NCI-H460 (cell line): ENCODE measurements around the gene NOTCH1. TPM values are rescaled to one million over a fixed set of nuclear protein-coding genes. Genes with fewer than 3 reads are reported as not detected.

Experiments
- DNase-seq: peaks from one replicate; pipeline ENCODE4 v3.0.0-alpha.2; 2016; ENCODE audit warnings: low read depth; ENCODE audit errors: extremely low read depth
- total RNA-seq: library from RNA; depleted of rRNA; stranded (reverse); fragments of >200 nt; shearing (Covaris generic); gene quantifications from 2 replicates; pipeline ENCODE4 v1.2.3, GENCODE V29; 2014

The NOTCH1 gene
- total RNA-seq, 1 experiment from 2014 or later: 8.0 TPM

GRCh38 chr9:136522314-136523237 lies 23.3 kb downstream of the NOTCH1 start:
- no peak for DNase-seq

DNA sequence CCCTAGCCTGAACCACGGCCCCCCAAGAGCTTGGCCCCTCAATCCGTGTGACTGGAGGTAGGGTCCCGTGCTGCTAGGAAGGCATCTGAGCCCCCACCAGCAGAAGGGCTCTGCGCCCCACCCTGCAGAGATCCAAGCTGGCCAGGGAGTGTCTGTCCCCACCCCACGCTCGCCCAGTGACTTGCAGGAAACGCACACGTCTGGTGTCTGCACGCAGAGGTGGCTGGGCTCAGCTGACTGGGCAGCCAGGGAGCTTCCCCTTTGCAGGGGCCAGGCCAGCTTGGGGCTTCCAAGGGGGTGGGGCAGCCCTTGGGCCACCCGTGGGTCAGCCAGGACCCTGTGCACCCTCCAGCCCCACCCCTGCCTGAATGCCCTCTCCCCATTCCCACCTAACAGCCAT lies 24.3 kb downstream of the NOTCH1 start:
- DNase-seq: no peak

DNA sequence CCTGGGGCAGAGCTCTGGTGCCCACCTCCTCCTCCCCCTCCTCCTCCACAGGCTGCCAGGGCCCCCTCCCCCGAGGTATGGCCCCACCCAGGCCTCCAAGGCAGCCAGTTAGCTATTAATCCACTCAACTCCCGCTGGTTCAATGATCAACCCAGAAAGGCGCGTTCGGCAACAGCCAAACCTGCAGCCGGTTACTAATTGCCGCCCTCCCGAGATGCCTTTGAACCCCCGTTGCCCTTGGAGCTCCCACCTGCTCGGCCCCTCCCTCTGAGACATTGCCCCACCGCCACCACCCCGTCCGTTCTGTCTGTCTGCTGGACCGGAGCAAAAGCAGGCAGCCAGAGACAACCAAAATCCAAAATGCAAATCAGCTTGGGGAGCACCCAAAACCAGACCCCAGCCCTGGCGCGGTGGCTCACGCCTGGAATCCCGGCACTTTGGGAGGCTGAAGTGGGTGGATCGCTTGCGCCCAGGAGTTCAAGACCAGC lies 25.8 kb downstream of the NOTCH1 start:
- no peak for DNase-seq

GRCh38 chr9:136519263-136520052 lies 26.4 kb downstream of the NOTCH1 start:
- DNase-seq: no peak

DNA sequence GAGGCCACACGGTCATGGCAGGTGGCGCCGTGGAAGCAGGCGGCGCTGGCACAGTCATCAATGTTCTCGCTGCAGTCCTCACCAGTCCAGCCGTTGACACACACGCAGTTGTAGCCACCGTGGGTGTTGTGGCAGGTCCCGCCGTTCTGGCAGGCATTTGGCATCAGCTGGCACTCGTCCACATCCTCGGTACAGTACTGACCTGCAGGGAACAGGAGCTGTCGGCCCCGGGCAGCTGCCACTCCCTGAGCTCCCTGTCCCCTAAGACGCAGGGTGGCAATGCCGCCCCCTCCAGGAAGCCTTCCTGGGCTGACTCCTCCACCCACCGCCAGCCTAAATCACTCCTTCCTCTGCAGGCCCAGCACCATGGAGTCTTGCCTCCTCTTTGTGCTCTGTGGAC lies 27.2 kb downstream of the NOTCH1 start:
- no peak for DNase-seq

- no peak for DNase-seq
Measured at GRCh38 chr9:136517950-136518349, 27.9 kb downstream of the NOTCH1 start.

DNA sequence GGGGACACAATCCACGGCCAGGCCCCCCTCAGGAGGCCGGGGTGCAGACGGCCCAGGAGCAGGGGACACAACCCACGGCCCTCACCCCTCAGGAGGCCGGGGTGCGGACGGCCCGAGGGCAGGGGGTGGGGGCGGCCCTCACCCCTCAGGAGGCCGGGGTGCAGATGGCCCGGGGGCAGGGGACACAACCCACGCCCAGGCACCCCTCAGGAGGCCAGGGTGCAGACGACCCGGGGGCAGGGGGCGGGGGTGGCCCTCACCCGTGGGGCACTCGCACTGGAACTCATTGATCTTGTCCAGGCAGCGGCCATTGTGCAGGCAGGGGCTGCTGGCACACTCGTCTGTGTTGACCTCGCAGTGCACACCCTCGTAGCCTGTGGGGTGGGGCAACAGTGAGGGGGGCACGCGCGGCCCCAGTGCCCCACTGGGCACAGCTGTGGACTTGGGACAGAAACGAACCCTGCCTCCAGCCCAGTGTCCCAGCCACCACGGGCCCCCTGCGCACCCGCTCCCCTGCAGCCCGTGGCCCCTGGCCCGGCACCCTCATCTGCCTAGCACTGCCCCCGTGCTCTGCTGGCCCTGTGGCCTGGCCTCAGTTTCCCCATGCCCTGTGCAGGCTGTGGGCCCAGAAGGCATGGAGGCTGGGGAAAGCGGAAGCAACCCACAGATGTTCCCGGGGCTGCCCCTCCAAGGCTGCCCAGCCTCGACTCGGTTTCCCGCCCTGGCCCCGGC lies 28.7 kb downstream of the NOTCH1 start:
- no peak for DNase-seq

GRCh38 chr9:136516191-136516654 lies 29.6 kb downstream of the NOTCH1 start:
- no peak for DNase-seq

DNA sequence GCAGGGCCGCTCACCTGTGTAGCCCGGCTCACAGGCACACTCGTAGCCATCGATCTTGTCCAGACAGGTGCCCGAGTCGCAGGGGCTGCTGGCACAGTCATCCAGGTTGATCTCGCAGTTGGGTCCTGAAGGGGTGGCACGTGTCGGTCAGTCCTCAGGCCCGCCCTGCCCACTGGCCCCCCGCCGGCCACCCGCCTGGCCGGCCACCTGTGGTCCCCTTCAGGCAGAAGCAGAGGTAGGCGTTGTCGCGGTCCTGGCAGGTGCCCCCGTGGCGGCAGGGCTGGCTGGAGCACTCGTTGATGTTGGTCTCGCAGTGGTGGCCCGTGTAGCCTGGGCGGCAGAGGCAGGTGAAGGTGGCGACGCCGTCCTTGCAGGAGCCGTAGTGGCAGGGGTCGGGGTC lies 30.6 kb downstream of the NOTCH1 start:
- no peak for DNase-seq

DNA sequence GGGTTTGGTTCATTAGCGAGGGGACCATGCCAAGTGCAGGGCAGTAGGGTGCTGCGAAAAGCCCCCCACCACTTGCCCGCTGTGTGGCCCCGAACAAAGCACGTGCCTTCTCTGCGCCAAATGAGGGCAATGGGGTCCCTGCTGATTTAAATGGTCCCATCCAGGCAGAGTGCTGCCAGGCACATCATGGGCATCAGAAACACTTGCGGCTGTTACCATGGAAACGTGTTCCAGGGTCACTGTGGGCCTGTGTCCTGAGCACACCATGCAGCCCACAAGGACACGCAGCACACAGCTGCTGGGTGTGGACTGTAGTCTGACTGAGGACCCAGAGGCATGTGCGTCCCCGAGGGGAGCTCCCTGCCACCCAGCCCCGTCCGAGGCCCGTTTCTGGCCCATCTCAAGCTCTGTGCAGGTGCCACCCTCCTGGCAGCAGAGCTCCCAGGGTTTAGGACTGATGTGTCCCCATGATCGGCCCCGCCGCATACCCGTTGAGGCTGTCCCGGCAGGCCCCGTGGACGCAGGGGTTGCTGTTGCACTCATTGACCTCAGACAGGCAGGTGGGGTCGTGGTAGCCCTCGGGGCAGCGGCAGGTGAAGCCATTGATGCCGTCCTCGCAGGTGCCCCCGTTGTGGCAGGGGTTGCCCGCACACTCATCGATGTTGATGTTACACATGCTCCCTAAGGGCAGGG lies 31.7 kb downstream of the NOTCH1 start:
- DNase-seq: no peak

DNA sequence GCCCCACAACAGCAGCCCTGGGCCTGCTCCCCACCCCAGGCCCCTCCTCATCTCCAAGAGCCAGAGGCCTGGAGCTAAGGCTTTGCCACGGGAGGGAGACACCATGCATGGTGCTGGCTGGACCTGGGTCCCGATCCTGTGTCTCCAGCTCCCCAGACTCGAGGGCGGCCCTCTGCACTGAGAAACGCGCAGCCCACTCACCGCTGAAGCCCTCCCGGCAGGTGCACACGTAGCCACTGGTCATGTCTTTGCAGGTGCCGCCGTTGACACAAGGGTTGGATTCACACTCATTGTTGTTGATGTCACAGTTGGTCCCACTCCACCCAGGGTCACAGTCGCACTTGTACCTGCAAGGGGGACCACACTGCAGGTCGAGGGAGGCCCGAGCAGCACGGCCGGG lies 32.7 kb downstream of the NOTCH1 start:
- DNase-seq: no peak

GRCh38 chr9:136512651-136513071 lies 33.2 kb downstream of the NOTCH1 start:
- DNase-seq: no peak

GRCh38 chr9:136511670-136512592 lies 33.9 kb downstream of the NOTCH1 start:
- no peak for DNase-seq

DNA sequence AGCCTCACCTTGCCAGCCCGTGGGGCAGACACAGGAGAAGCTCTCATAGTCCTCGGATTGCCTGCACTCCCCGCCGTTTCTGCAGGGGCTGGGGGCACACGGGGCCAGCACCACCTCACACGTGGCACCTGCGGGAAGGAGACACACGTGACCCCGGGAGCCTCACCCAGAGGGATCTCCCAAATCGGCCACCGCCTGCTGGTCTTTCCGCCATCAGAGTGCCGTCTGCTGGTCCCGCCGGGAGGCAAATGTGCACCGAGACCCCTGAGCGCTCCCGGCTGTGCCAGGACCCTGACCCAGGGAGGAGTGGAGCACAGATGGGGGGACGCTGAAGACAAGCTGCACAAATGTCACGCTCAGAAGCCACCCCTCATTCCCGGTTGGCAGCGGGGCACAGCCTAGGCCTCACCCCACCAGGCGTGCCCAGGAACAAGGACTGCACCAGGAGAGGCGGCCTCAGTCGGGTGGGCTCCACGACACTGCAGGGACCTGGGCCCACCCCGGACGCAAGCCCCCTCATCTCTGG lies 34.6 kb downstream of the NOTCH1 start:
- no peak for DNase-seq

GRCh38 chr9:136510561-136510960 lies 35.3 kb downstream of the NOTCH1 start:
- DNase-seq: no peak

- no peak for DNase-seq
Measured at GRCh38 chr9:136509549-136509948, 36.3 kb downstream of the NOTCH1 start.

- DNase-seq: no peak
Measured at GRCh38 chr9:136508729-136509500, 36.9 kb downstream of the NOTCH1 start.

DNA sequence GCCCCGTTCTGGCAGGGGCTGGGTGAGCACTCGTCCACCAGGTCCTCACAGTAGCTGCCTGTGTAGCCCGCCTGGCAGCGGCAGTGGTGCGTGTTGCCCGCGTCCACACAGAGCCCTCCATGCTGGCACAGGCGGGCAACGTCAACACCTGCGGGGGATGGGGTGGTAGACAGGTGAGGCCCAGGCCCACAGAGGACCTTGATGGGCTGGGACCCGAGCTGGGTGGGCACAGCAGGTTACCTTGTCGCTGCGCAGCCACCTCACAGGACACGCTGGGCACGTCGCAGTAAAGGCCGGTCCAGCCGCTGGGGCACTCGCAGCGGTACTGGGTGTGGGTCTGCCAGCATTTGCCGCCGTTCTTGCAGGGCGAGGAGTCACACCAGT lies 37.9 kb downstream of the NOTCH1 start:
- no peak for DNase-seq
